Measurements from ENCODE around the gene TEKT5.
"Not testable (repeated sequence)": the region's sequence is repeated elsewhere in the genome, so short reads cannot be mapped to it uniquely, and the experiment has no call there.

The TEKT5 gene

GRCh38 chr16:10657925-10658324 lies 36.8 kb downstream of the TEKT5 start:
- DNase-seq: no peak

GRCh38 chr16:10656618-10657017 lies 38.1 kb downstream of the TEKT5 start:
- DNase-seq: no peak

- no peak for DNase-seq
Measured at GRCh38 chr16:10655415-10655977, 39.2 kb downstream of the TEKT5 start.

- no peak for DNase-seq
Measured at GRCh38 chr16:10654592-10655414, 39.9 kb downstream of the TEKT5 start.

GRCh38 chr16:10652730-10653590 lies 41.8 kb downstream of the TEKT5 start:
- no peak for DNase-seq

- not testable (repeated sequence) for DNase-seq
Measured at GRCh38 chr16:10649098-10649497, 45.6 kb downstream of the TEKT5 start.

GRCh38 chr16:10647721-10648296 lies 46.9 kb downstream of the TEKT5 start:
- DNase-seq: no peak

- DNase-seq: no peak
Measured at GRCh38 chr16:10647264-10647720, 47.4 kb downstream of the TEKT5 start.

GRCh38 chr16:10646581-10647263 lies 48.0 kb downstream of the TEKT5 start:
- DNase-seq: no peak

GRCh38 chr16:10646228-10646580 lies 48.5 kb downstream of the TEKT5 start:
- DNase-seq: no peak

- DNase-seq: no peak
Measured at GRCh38 chr16:10644092-10644491, 50.6 kb downstream of the TEKT5 start.

GRCh38 chr16:10642964-10643363 lies 51.8 kb downstream of the TEKT5 start:
- DNase-seq: no peak

- no peak for DNase-seq
Measured at GRCh38 chr16:10641953-10642949, 52.5 kb downstream of the TEKT5 start.

GRCh38 chr16:10641555-10641952 lies 53.2 kb downstream of the TEKT5 start:
- DNase-seq: no peak

GRCh38 chr16:10640934-10641333 lies 53.8 kb downstream of the TEKT5 start:
- no peak for DNase-seq

GRCh38 chr16:10638101-10638500 lies 56.6 kb downstream of the TEKT5 start:
- DNase-seq: no peak

GRCh38 chr16:10637337-10638037 lies 57.2 kb downstream of the TEKT5 start:
- no peak for DNase-seq

- no peak for DNase-seq
Measured at GRCh38 chr16:10635365-10636021, 59.2 kb downstream of the TEKT5 start.

- DNase-seq: not testable (repeated sequence)
Measured at GRCh38 chr16:10633429-10633828, 61.3 kb downstream of the TEKT5 start.

GRCh38 chr16:10631886-10632285 lies 62.8 kb downstream of the TEKT5 start:
- no peak for DNase-seq

All from 8988T (cell line).